Muscle of leg (tissue), 11 donors: ENCODE data around the gene WBP2NL. TPM values are rescaled to one million over a fixed set of nuclear protein-coding genes. Genes with fewer than 3 reads are reported as not detected.

Experiments
- DNase-seq: peaks from one replicate; pipeline ENCODE4 v3.0.0; 2013
- H3K27ac ChIP-seq: one replicate; pipeline ENCODE4 v1.5.1; 2013; ENCODE audit warnings: mild to moderate bottlenecking, low read length, control low read depth
- H3K27me3 ChIP-seq: one replicate; pipeline ENCODE4 v1.6.1; 2013; ENCODE audit warnings: low read length; ENCODE audit not compliant: control insufficient read depth, insufficient read depth
- H3K36me3 ChIP-seq: one replicate; pipeline ENCODE4 v1.6.1; 2013; ENCODE audit warnings: low read length; ENCODE audit not compliant: control insufficient read depth, insufficient read depth
- H3K4me1 ChIP-seq: one replicate; pipeline ENCODE4 v1.6.1; 2013; ENCODE audit warnings: low read length; ENCODE audit not compliant: control insufficient read depth, insufficient read depth
- H3K4me3 ChIP-seq: one replicate; pipeline ENCODE4 v1.5.1; 2013; ENCODE audit warnings: low read length, control low read depth
- H3K9me3 ChIP-seq: replicated peaks from 2 replicates; pipeline ENCODE4 v1.6.1; 2013; ENCODE audit warnings: low read depth, low read length; ENCODE audit not compliant: control insufficient read depth
- WGBS: methylation state at CpG from one replicate; pipeline ENCODE4 v1.1.5; 2013; ENCODE audit warnings: missing lambda C conversion rate; ENCODE audit not compliant: insufficient coverage; 5-methylcytosine and 5-hydroxymethylcytosine counted together
- polyA plus RNA-seq, 8 donors: library from polyadenylated mRNA; unstranded; fragments of 120-200 nt; gene quantifications; one replicate each; pipeline versions ENCODE4 v1.2.1 to v1.2.3, GENCODE V29; 2013; ENCODE audit warnings: inconsistent platforms in 1 of 8, low replicate concordance in 1 of 8; ENCODE audit not compliant: insufficient read length in 8 of 8, insufficient read depth in 1 of 8
- total RNA-seq: library from RNA; stranded (reverse); fragments of 120-200 nt; gene quantifications from one replicate; pipeline ENCODE4 v1.2.4, GENCODE V29; 2013

The WBP2NL gene
- total and polyA plus RNA-seq, 9 donors, result 0.38 to 2.3 (median 1.2) TPM

DNA sequence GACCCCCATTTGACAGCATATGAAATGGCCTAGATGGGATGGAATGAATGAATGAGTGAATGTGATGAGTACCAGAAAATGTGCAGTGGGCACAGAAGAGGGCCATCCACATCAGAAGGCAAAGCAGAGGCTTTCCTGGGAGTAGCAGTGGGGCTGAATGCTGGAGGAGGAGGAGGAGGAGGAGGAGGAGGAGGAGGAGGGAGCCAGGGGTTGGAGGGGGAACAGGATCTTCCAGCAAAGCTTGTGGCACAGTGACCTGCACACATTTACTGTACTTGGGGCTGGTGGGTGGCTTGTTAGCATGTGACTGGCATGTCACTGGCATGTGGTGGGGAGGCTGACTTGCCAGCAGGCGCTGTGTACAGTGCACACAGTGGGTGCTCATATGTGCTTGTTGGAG is 19.9 kb upstream of the WBP2NL start:
- peaks cover 9% of the 10 kb centered on the region for H3K4me1 ChIP-seq
- no peaks in the 10 kb centered on the region for H3K9me3 ChIP-seq
- no peak for DNase-seq
- no peak overlapping the region for H3K27ac ChIP-seq
- 100% methylated on average over 1 of the region's 1 CpG for WGBS
- no peaks in the 10 kb centered on the region for H3K36me3 ChIP-seq
- no peak overlapping the region for H3K4me3 ChIP-seq
- H3K27me3 ChIP-seq, result peaks cover 46% of the 10 kb centered on the region

DNA sequence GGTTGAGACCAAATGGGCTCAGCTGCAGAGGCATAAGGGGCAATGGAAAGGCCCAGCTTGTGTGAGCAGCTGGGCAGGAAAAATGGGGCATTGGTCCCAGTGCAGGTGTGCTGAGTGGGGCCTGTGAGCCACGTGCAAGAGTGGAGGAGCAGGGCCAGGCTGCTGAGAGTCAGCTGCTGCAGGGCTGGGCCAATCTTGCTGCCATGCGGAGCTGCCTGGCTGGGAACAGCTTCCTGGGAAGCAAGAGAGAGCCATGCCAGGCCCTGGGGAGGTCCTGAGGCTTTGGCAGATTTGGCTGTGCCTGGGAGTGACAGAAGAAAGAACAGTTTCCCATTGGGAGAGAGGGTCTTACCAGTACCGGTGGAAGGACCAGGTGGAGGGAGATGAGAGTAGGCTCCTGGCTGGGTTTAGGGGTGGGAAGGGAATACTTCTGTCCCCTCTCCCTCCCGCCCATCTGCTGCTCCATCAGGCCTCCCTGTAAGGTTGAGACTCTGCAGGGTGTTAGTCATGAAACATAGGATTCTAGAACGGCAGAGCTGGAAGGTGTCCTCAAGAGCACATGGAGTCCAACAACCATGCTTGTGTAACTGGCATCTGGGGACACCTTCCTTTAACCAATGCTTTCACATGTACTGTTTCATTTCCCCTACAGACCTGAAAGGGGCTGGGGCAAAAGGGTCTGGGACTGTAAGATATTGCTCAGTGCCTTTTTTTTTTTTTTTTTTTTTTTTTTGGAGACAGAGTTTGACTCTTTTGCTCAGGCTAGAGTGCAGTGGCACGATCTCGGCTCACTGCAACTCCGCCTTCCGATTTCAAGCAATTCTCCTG is 19.0 kb upstream of the WBP2NL start:
- peaks cover 42% of the 10 kb centered on the region for H3K27me3 ChIP-seq
- H3K27ac ChIP-seq, result no peak overlapping the region
- peaks cover 9% of the 10 kb centered on the region for H3K4me1 ChIP-seq
- WGBS, result 67% methylated on average over 7 of the region's 9 CpGs
- H3K9me3 ChIP-seq, result no peaks in the 10 kb centered on the region
- no peaks in the 10 kb centered on the region for H3K36me3 ChIP-seq
- DNase-seq, result no peak
- H3K4me3 ChIP-seq, result no peak overlapping the region

DNA sequence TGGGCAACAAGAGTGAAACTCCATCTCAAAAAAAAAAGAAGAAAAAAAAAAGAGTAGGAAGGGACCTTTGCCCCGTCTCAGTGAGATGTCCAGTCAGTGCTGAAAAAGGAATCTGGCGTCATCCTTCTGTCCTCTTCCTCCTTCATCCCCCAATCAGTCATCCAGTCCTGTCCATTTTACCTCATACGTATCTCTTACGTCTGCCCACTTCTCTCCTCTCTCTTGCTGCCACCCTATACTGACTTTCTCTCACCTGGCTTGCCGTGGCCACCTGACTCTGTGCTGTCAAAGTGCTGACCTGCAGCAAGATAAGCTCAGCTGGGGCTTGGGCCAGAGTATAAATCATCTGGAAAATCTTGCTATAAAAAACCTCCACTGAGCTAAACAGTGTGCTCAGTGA is 15.7 kb upstream of the WBP2NL start:
- DNase-seq, result no peak
- H3K9me3 ChIP-seq, result no peaks in the 10 kb centered on the region
- 70% methylated on average over 5 of the region's 5 CpGs for WGBS
- no peaks in the 10 kb centered on the region for H3K36me3 ChIP-seq
- H3K4me3 ChIP-seq, result no peak overlapping the region
- H3K27ac ChIP-seq, result no peak overlapping the region
- no peaks in the 10 kb centered on the region for H3K4me1 ChIP-seq
- peaks cover 14% of the 10 kb centered on the region for H3K27me3 ChIP-seq

DNA sequence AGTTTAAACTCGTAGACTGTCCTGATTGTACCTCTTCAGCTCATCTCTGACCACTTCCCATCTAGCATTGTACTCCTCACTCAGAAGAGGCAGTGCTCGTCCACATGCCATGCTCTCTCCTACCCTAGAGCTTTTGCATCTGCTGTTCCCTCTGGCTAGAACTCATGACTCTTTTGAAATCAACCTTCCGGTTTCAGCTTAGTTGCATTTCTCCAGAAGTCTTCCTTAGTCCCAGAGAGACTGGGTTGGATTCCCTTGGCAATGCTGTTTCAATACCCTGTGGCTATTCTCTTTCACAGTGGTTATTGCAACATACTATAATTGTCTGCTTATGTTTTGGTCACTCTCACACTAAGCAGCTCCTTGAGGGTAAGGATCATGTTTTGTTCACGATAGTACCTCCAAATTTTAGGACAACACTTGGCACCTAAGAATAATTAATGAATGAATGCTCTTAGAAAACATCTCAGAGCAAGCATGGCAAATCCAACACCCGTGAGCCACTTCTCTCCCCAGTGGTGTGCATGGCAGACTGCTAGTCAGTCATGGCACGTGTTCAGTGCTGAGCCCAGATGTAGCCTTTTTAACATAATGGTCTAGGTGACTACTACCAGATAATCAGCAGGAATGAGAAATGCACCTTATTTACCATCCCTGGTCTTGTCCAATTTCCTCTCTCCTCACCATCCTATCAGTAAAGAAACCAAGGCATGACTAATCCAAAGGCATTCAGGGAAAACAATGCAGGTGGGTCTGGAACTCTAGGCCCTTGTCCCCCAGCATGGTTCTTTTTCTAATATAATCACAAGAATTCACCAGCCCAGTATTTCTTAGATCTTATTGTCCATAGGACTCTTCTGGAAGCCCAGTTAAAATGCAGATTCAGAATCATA is 14.8 kb upstream of the WBP2NL start:
- WGBS, result 62% methylated on average over 2 of the region's 6 CpGs
- Histone ChIP-seq H3K4me3 (no peak overlapping the region), H3K36me3 (no peaks in the 10 kb centered on the region), H3K27me3 (peaks cover 6% of the 10 kb centered on the region), H3K4me1 (no peaks in the 10 kb centered on the region), H3K27ac (no peak overlapping the region), H3K9me3 (no peaks in the 10 kb centered on the region)
- DNase-seq, result no peak

DNA sequence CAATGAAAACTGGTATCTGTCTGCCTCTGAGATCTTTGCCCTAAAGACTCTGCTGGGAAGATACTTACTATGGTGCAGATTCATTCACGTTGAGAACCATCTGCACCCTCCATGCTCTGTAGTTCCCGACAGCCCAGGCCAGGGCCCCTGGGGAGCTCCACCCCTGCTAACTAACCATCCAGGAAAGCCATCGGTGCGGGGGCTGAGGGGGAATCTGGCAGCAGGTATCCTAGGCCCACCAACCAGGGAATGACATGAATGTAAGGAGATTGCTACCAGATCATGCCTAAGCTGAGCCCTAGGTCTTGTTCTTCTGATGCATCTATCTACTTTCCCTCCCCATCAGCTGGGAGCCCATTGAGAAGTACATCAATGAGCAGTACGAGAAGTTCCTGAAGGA is 11.3 kb upstream of the WBP2NL start:
- no peak overlapping the region for H3K4me3 ChIP-seq
- no peaks in the 10 kb centered on the region for H3K4me1 ChIP-seq
- no peaks in the 10 kb centered on the region for H3K36me3 ChIP-seq
- no peak for DNase-seq
- no peak overlapping the region for H3K27ac ChIP-seq
- 100% methylated on average over 1 of the region's 5 CpGs for WGBS
- no peaks in the 10 kb centered on the region for H3K9me3 ChIP-seq
- no peaks in the 10 kb centered on the region for H3K27me3 ChIP-seq

DNA sequence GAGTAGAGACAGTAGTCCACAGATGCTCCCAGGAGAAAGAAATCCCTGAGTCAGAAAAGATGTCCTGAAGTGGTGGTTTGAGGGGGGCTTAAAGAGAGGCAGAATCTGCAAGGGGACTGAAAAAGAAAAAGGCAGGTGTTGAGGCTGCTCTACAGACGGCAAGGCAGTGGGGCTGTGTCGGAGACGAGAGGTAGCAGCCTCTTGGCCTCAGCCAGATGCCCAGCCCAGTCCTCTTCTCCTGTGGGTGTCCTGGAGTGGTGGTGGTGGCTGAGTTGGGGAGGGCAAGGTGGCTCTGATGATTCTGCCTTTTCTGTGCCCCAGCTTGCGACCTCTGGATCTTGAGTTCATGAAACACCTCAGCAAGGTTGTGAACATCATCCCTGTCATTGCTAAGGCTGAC is 9.3 kb upstream of the WBP2NL start:
- no peak for DNase-seq
- Histone ChIP-seq H3K27ac (no peak overlapping the region), H3K4me3 (no peak overlapping the region), H3K36me3 (no peaks in the 10 kb centered on the region), H3K9me3 (no peaks in the 10 kb centered on the region), H3K27me3 (no peaks in the 10 kb centered on the region), H3K4me1 (no peaks in the 10 kb centered on the region)
- 91% methylated on average over 4 of the region's 4 CpGs for WGBS

DNA sequence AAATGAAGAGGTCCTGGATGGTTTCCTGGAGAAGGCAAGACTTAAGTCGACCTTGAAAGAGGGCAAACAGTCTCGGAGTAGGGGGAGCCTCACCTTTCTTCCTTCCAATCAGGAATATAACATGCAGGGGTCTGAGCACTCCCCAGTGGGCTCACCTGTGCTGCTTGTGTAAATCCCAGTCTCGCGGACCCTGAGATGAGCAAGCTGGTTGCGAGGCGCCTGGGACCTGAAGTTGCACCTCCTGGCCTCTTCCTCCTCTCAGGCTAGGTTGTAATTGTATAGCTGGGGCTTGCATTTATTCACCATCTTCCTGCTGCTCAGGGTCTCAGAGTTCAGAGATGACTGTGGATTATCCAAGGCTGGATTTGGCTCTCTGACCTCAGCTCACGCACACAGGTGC is 7.5 kb upstream of the WBP2NL start:
- no peak overlapping the region for H3K4me3 ChIP-seq
- DNase-seq, result no peak
- H3K9me3 ChIP-seq, result no peaks in the 10 kb centered on the region
- H3K4me1 ChIP-seq, result peaks cover 2% of the 10 kb centered on the region
- no peaks in the 10 kb centered on the region for H3K36me3 ChIP-seq
- H3K27ac ChIP-seq, result no peak overlapping the region
- 91% methylated on average over 6 of the region's 7 CpGs for WGBS
- no peaks in the 10 kb centered on the region for H3K27me3 ChIP-seq

DNA sequence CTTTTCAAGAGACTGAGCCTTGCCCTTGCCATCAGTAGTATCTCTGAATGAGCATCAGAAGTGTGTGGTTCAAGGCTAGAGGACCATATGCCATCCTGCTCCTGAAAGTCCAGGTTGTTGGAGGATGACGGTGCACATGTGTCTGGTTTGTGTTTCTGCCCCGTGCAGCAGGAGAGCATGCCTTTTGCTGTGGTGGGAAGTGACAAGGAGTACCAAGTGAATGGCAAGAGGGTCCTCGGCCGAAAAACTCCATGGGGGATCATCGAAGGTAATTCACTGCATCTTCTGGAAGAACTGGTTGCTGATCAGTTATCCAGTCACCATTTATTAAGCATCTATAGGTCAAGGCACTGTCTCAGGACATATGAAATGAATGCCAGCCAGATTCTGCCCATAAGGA is 6.1 kb upstream of the WBP2NL start:
- Histone ChIP-seq H3K4me1 (peaks cover 2% of the 10 kb centered on the region), H3K36me3 (no peaks in the 10 kb centered on the region), H3K4me3 (no peak overlapping the region), H3K27me3 (peaks cover 4% of the 10 kb centered on the region), H3K27ac (no peak overlapping the region), H3K9me3 (no peaks in the 10 kb centered on the region)
- DNase-seq, result no peak
- WGBS, result 89% methylated on average over 5 of the region's 5 CpGs

DNA sequence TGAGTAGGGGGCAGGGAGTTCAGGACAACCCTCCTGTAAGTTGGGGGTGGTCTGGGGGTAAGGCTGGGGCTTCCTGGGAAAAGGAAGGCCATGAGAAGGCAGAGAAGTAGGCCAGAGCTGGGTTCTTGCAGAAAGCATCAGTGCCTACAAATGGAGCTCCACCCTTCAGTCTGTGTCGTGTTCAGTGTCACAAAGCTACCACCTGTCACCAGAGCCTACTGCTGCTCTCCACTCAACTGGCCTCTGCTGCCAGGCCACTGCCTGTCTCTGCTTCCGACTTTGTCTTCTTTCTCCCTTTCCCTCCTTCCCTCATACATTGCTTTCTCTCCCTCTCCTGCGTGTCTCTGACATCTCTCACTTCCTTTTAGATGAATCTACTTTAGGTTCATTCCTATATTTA is 3.4 kb upstream of the WBP2NL start:
- 73% methylated on average over 3 of the region's 3 CpGs for WGBS
- Histone ChIP-seq H3K27ac (no peak overlapping the region), H3K4me3 (no peak overlapping the region), H3K9me3 (no peaks in the 10 kb centered on the region), H3K27me3 (peaks cover 10% of the 10 kb centered on the region), H3K36me3 (no peaks in the 10 kb centered on the region), H3K4me1 (peaks cover 6% of the 10 kb centered on the region)
- DNase-seq, result no peak

DNA sequence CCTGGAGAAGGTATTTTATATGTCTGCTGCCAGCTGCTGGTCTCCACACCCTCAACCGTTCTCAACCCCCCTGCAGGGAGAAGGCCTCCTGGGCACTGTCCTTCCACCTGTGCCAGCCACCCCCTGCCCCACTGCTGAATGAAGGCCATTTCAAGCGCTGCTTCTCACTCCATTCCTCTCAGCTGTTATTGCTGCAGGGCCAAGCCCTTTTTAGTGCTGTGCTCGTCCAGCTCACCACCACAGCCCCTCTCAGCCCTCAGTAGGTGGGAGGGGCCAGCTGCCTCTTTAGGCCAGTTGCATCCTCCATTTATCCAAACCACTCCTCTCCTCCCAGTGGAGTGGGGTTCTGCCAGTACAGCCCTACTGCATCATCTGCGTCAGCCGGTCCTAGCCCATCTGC is 1.8 kb upstream of the WBP2NL start:
- DNase-seq, result no peak
- WGBS, result 80% methylated on average over 5 of the region's 5 CpGs
- Histone ChIP-seq H3K4me3 (no peak overlapping the region), H3K27ac (no peak overlapping the region), H3K9me3 (no peaks in the 10 kb centered on the region), H3K27me3 (peaks cover 10% of the 10 kb centered on the region), H3K4me1 (peaks cover 6% of the 10 kb centered on the region), H3K36me3 (no peaks in the 10 kb centered on the region)
